HepG2 (cell line): ENCODE measurements around the gene KANSL3. TPM values are rescaled to one million over a fixed set of nuclear protein-coding genes. Genes with fewer than 3 reads are reported as not detected.

Source experiments
- AHR ChIP-seq: IDR thresholded peaks from 2 replicates; pipeline ENCODE4 v1.6.1; 2018; ENCODE audit warnings: missing genetic modification reagents, missing compliant biosample characterization
- MIXL1 ChIP-seq: IDR thresholded peaks from 2 replicates; pipeline ENCODE4 v1.6.1; 2016
- RXRB ChIP-seq: IDR thresholded peaks from 2 replicates; pipeline ENCODE4 v1.6.1; 2016; ENCODE audit warnings: borderline replicate concordance, missing genetic modification reagents, missing compliant biosample characterization
- ZNF12 ChIP-seq: sonication (generic); formaldehyde crosslinking; IDR thresholded peaks from 2 replicates; pipeline ENCODE4 v1.5.0; 2020; ENCODE audit warnings: missing genetic modification reagents
- ZNF121 ChIP-seq: sonication (generic); formaldehyde crosslinking; IDR thresholded peaks from 2 replicates; pipeline ENCODE4 v1.5.0; 2020; ENCODE audit warnings: mild to moderate bottlenecking, missing genetic modification reagents
- ZNF703 ChIP-seq: sonication (generic); formaldehyde crosslinking; IDR thresholded peaks from 2 replicates; pipeline ENCODE4 v1.5.1; 2020; ENCODE audit warnings: missing genetic modification reagents, mild to moderate bottlenecking, moderate library complexity, borderline replicate concordance
- polyA plus RNA-seq, 8 experiments: library from polyadenylated mRNA; depleted of rRNA in 3 of 8; stranded (reverse) in 7 of 8; unstranded in 1 of 8; fragments of >200 nt; fragmentation: Illumina TruSeq in 4 of 8; extraction: Trizol in 4 of 8; gene quantifications; 2 replicates each; pipeline versions ENCODE4 v1.2.1 to v1.2.3, GENCODE V29; 2011 to 2016; ENCODE audit warnings: low read depth in 4 of 8, missing spikeins in 1 of 8, mixed read lengths in 1 of 8; ENCODE audit not compliant: insufficient read depth in 1 of 8
- total RNA-seq, 5 experiments: library from RNA; depleted of rRNA; stranded (reverse); fragments of >200 nt; fragmentation: Illumina TruSeq; extraction: Trizol; gene quantifications; 2 replicates each; pipeline ENCODE4 v1.2.3, GENCODE V29; 2016; ENCODE audit warnings: low read depth in 1 of 5
- TF ChIP-seq, protein P1 (sequence below): sonication (generic); formaldehyde crosslinking; IDR thresholded peaks from 2 replicates; pipeline ENCODE4 v1.5.0; 2020; ENCODE audit warnings: mild to moderate bottlenecking, missing genetic modification reagents
- TF ChIP-seq, protein P2 (sequence below), 2 experiments: sonication (generic) in 1 of 2; formaldehyde crosslinking in 1 of 2; IDR thresholded peaks; 2 replicates each; pipeline versions ENCODE4 v1.4.0 to v1.6.1; 2018 to 2020; ENCODE audit warnings: missing genetic modification reagents in 2 of 2, borderline replicate concordance in 1 of 2, low read depth in 1 of 2, mild to moderate bottlenecking in 1 of 2, missing biosample characterization in 1 of 2
- TF ChIP-seq, protein P3 (sequence below): sonication (generic); formaldehyde crosslinking; IDR thresholded peaks from 2 replicates; pipeline ENCODE4 v1.5.0; 2020; ENCODE audit warnings: mild to moderate bottlenecking, missing genetic modification reagents, moderate library complexity
- TF ChIP-seq, protein P4 (sequence below): sonication (generic); formaldehyde crosslinking; IDR thresholded peaks from 2 replicates; pipeline ENCODE4 v1.5.0; 2020; ENCODE audit warnings: mild to moderate bottlenecking, missing genetic modification reagents, borderline replicate concordance
- TF ChIP-seq, protein P5 (sequence below): IDR thresholded peaks from 2 replicates; pipeline ENCODE4 v1.6.1; 2016; ENCODE audit warnings: missing compliant biosample characterization, missing genetic modification reagents, borderline replicate concordance

The KANSL3 gene
- total and polyA plus RNA-seq, 2 of the 13 experiments (the other 11 are each of a cell fraction or from before 2014, with no cell fraction given) = 20.8 to 37.3 TPM

DNA sequence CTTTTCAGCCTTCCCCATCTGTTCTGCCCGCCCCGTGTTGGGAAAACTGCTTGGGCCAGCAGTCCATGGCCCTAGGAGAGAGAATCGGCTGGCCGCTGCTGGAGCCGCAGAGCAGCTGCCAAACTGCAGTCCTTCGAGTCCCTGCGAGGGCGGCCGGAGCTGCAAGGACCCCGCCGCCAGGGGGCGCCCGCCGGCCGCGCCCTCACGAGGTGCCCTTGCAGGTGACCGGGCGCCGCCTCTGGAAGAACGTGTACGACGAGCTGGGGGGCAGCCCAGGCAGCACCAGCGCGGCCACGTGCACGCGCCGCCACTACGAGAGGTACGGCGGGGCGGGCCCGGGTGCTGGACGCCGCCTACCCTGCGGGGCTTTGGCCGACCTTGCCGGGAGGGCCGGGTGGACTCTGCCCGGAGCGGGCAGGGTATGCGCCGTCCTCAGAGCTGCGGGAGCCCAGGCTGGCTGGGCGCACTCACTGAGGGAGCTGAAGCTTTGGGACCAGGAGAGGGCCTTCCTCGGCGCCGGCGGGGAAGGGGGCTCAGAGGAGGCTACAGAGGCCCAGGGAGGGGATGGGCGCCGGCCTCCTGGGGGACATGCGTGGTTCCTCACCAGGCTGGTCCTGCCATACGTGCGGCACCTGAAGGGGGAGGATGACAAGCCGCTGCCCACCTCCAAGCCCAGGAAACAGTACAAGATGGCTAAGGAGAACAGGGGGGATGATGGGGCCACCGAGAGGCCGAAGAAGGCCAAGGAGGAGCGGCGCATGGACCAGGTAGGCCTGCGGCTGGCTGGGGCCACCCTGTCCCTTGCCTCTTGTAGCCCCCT lies 87.9 kb downstream of the KANSL3 start (continued):
- TF ChIP-seq, protein P1, sequence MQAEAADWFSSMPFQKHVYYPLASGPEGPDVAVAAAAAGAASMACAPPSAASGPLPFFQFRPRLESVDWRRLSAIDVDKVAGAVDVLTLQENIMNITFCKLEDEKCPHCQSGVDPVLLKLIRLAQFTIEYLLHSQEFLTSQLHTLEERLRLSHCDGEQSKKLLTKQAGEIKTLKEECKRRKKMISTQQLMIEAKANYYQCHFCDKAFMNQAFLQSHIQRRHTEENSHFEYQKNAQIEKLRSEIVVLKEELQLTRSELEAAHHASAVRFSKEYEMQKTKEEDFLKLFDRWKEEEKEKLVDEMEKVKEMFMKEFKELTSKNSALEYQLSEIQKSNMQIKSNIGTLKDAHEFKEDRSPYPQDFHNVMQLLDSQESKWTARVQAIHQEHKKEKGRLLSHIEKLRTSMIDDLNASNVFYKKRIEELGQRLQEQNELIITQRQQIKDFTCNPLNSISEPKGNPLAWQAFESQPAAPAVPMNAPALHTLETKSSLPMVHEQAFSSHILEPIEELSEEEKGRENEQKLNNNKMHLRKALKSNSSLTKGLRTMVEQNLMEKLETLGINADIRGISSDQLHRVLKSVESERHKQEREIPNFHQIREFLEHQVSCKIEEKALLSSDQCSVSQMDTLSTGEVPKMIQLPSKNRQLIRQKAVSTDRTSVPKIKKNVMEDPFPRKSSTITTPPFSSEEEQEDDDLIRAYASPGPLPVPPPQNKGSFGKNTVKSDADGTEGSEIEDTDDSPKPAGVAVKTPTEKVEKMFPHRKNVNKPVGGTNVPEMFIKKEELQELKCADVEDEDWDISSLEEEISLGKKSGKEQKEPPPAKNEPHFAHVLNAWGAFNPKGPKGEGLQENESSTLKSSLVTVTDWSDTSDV (CRISPR knock-in tag) = peak; percentile 13; the same call in 1 of the 2 replicates
- TF ChIP-seq, protein P2, sequence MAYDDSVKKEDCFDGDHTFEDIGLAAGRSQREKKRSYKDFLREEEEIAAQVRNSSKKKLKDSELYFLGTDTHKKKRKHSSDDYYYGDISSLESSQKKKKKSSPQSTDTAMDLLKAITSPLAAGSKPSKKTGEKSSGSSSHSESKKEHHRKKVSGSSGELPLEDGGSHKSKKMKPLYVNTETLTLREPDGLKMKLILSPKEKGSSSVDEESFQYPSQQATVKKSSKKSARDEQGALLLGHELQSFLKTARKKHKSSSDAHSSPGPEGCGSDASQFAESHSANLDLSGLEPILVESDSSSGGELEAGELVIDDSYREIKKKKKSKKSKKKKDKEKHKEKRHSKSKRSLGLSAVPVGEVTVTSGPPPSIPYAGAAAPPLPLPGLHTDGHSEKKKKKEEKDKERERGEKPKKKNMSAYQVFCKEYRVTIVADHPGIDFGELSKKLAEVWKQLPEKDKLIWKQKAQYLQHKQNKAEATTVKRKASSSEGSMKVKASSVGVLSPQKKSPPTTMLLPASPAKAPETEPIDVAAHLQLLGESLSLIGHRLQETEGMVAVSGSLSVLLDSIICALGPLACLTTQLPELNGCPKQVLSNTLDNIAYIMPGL (CRISPR knock-in tag; IDR thresholded peaks at IDR 0.05; ENCODE audit: borderline replicate concordance in 1 of 2, low read depth in 1 of 2) = peak; percentile 97 to 98
- TF ChIP-seq, protein P3, sequence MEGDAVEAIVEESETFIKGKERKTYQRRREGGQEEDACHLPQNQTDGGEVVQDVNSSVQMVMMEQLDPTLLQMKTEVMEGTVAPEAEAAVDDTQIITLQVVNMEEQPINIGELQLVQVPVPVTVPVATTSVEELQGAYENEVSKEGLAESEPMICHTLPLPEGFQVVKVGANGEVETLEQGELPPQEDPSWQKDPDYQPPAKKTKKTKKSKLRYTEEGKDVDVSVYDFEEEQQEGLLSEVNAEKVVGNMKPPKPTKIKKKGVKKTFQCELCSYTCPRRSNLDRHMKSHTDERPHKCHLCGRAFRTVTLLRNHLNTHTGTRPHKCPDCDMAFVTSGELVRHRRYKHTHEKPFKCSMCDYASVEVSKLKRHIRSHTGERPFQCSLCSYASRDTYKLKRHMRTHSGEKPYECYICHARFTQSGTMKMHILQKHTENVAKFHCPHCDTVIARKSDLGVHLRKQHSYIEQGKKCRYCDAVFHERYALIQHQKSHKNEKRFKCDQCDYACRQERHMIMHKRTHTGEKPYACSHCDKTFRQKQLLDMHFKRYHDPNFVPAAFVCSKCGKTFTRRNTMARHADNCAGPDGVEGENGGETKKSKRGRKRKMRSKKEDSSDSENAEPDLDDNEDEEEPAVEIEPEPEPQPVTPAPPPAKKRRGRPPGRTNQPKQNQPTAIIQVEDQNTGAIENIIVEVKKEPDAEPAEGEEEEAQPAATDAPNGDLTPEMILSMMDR (CRISPR knock-in tag) = peak; percentile 97
- TF ChIP-seq ZNF12 = peak; percentile 33; the same call in 1 of the 2 replicates
- TF ChIP-seq RXRB (CRISPR knock-in tag) = peak; percentile 81
- TF ChIP-seq, protein P4, sequence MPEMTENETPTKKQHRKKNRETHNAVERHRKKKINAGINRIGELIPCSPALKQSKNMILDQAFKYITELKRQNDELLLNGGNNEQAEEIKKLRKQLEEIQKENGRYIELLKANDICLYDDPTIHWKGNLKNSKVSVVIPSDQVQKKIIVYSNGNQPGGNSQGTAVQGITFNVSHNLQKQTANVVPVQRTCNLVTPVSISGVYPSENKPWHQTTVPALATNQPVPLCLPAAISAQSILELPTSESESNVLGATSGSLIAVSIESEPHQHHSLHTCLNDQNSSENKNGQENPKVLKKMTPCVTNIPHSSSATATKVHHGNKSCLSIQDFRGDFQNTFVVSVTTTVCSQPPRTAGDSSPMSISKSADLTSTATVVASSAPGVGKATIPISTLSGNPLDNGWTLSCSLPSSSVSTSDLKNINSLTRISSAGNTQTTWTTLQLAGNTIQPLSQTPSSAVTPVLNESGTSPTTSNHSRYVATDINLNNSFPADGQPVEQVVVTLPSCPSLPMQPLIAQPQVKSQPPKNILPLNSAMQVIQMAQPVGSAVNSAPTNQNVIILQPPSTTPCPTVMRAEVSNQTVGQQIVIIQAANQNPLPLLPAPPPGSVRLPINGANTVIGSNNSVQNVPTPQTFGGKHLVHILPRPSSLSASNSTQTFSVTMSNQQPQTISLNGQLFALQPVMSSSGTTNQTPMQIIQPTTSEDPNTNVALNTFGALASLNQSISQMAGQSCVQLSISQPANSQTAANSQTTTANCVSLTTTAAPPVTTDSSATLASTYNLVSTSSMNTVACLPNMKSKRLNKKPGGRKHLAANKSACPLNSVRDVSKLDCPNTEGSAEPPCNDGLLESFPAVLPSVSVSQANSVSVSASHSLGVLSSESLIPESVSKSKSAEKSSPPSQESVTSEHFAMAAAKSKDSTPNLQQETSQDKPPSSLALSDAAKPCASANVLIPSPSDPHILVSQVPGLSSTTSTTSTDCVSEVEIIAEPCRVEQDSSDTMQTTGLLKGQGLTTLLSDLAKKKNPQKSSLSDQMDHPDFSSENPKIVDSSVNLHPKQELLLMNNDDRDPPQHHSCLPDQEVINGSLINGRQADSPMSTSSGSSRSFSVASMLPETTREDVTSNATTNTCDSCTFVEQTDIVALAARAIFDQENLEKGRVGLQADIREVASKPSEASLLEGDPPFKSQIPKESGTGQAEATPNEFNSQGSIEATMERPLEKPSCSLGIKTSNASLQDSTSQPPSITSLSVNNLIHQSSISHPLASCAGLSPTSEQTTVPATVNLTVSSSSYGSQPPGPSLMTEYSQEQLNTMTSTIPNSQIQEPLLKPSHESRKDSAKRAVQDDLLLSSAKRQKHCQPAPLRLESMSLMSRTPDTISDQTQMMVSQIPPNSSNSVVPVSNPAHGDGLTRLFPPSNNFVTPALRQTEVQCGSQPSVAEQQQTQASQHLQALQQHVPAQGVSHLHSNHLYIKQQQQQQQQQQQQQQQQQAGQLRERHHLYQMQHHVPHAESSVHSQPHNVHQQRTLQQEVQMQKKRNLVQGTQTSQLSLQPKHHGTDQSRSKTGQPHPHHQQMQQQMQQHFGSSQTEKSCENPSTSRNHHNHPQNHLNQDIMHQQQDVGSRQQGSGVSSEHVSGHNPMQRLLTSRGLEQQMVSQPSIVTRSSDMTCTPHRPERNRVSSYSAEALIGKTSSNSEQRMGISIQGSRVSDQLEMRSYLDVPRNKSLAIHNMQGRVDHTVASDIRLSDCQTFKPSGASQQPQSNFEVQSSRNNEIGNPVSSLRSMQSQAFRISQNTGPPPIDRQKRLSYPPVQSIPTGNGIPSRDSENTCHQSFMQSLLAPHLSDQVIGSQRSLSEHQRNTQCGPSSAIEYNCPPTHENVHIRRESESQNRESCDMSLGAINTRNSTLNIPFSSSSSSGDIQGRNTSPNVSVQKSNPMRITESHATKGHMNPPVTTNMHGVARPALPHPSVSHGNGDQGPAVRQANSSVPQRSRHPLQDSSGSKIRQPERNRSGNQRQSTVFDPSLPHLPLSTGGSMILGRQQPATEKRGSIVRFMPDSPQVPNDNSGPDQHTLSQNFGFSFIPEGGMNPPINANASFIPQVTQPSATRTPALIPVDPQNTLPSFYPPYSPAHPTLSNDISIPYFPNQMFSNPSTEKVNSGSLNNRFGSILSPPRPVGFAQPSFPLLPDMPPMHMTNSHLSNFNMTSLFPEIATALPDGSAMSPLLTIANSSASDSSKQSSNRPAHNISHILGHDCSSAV (CRISPR knock-in tag) = peak; percentile 94; the same call in 1 of the 2 replicates
- peak; percentile 95 for TF ChIP-seq ZNF121 (CRISPR knock-in tag)
- 0 out of 2 replicates have a peak, but pooled peaks have one; percentile 49 for TF ChIP-seq MIXL1
- TF ChIP-seq, protein P5, sequence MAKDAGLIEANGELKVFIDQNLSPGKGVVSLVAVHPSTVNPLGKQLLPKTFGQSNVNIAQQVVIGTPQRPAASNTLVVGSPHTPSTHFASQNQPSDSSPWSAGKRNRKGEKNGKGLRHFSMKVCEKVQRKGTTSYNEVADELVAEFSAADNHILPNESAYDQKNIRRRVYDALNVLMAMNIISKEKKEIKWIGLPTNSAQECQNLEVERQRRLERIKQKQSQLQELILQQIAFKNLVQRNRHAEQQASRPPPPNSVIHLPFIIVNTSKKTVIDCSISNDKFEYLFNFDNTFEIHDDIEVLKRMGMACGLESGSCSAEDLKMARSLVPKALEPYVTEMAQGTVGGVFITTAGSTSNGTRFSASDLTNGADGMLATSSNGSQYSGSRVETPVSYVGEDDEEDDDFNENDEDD (CRISPR knock-in tag) = peak; percentile 95
- TF ChIP-seq ZNF703 (CRISPR knock-in tag) = peak; percentile 43; the same call in 1 of the 2 replicates
- TF ChIP-seq AHR (CRISPR knock-in tag) = peak; percentile 64; the same call in 1 of the 2 replicates
